Measurements from ENCODE around the gene DNAJC30. TPM values are rescaled to one million over a fixed set of nuclear protein-coding genes. Genes with fewer than 3 reads are reported as not detected.
"Not testable (repeated sequence)": the region's sequence is repeated elsewhere in the genome, so short reads cannot be mapped to it uniquely, and the experiment has no call there.

DNAJC30 gene
- polyA plus RNA-seq, 1 of the 3 experiments (the other 2 are of a cell fraction), result 11.0 TPM

- Histone ChIP-seq H2AFZ (ENCODE audit: low read depth) (no peak overlapping the region), H3K27ac (ENCODE audit: low read depth in 2 of 2, low read length in 1 of 2) (no peak overlapping the region), H3K4me1 (ENCODE audit: control insufficient read depth in 1 of 2, insufficient read depth in 2 of 2, low read depth in 1 of 2, low read length in 1 of 2) (no peaks in the 10 kb centered on the region), H3K9ac (no peak overlapping the region), H4K20me1 (ENCODE audit: insufficient read depth) (no peaks in the 10 kb centered on the region), H3K79me2 (ENCODE audit: insufficient read depth) (no peaks in the 10 kb centered on the region), H3F3A (replicated peaks; ENCODE audit: insufficient read depth) (no peaks in the 10 kb centered on the region), H3K9me2 (no peaks in the 10 kb centered on the region), H3K36me3 (replicated peaks in 1 of 2; ENCODE audit: control insufficient read depth in 1 of 2, insufficient read depth in 2 of 2, low read length in 1 of 2) (no peaks in the 10 kb centered on the region), H3K9me3 (no peaks in the 10 kb centered on the region), H3K27me3 (ENCODE audit: insufficient read depth) (peaks cover 37% of the 10 kb centered on the region; the same call in 1 of the 2 replicates), H3K4me3 (ENCODE audit: low read depth in 2 of 2, low read length in 1 of 2) (no peak overlapping the region), H3K4me2 (no peak overlapping the region)
- DNase-seq, result no peak
- TF ChIP-seq YY1 (IDR thresholded peaks at IDR 0.05; ENCODE audit: low read depth) (no peak), FOSL2 (IDR thresholded peaks at IDR 0.05; ENCODE audit: borderline replicate concordance, low read depth) (no peak), SMC3 (IDR thresholded peaks at IDR 0.05; ENCODE audit: low read depth, low read length) (no peak), RFX5 (IDR thresholded peaks at IDR 0.05; ENCODE audit: low read length) (no peak), EZH2phosphoT487 (IDR thresholded peaks at IDR 0.05; ENCODE audit: borderline replicate concordance, low read depth) (no peak), TCF12 (IDR thresholded peaks at IDR 0.05) (no peak)
- TF ChIP-seq, protein P1, sequence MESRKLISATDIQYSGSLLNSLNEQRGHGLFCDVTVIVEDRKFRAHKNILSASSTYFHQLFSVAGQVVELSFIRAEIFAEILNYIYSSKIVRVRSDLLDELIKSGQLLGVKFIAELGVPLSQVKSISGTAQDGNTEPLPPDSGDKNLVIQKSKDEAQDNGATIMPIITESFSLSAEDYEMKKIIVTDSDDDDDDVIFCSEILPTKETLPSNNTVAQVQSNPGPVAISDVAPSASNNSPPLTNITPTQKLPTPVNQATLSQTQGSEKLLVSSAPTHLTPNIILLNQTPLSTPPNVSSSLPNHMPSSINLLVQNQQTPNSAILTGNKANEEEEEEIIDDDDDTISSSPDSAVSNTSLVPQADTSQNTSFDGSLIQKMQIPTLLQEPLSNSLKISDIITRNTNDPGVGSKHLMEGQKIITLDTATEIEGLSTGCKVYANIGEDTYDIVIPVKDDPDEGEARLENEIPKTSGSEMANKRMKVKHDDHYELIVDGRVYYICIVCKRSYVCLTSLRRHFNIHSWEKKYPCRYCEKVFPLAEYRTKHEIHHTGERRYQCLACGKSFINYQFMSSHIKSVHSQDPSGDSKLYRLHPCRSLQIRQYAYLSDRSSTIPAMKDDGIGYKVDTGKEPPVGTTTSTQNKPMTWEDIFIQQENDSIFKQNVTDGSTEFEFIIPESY (IDR thresholded peaks at IDR 0.05; ENCODE audit: borderline replicate concordance, low read depth), result no peak
- TF ChIP-seq, protein P2, sequence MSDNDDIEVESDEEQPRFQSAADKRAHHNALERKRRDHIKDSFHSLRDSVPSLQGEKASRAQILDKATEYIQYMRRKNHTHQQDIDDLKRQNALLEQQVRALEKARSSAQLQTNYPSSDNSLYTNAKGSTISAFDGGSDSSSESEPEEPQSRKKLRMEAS (IDR thresholded peaks at IDR 0.05; ENCODE audit: low read depth), result no peak
- CTCF ChIA-PET, result interaction anchor here (2.1 to 5.2 kb wide), 2 partner anchors 8 to 54 kb away, joined by 8 to 26 read pairs; partner anchors contain the start of gene VPS37D
- POLR2A ChIA-PET, result no interaction called here
- 39% methylated on average over 8 of the region's 8 CpGs for WGBS (ENCODE audit: low lambda C conversion rate)
Measured at GRCh38 chr7:73659983-73660382, 23.3 kb downstream of the DNAJC30 start.

DNA sequence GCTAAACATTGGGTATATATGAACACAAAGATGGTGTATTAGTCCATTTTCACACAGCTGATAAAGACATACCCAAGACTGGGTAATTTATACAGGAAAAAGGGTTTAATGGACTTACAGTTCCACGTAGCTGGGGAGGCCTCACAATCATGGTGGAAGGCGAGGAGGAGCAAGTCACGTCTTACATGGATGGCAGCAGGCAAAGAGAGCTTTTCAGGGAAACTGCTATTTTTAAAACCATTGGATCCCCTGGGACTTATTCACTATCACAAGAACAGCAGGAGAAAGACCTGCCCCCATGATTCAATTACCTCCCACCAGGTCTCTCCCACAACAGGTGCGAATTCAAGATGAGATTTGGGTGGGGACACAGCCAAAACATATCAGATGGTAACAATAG lies 27.9 kb downstream of the DNAJC30 start:
- DNase-seq, POLR2A ChIA-PET: not testable (repeated sequence)

GRCh38 chr7:73652541-73652949 lies 30.7 kb downstream of the DNAJC30 start:
- TF ChIP-seq MEF2A (IDR thresholded peaks at IDR 0.05; ENCODE audit: borderline replicate concordance, low read depth) (no peak), SMC3 (IDR thresholded peaks at IDR 0.05; ENCODE audit: low read depth, low read length) (no peak), NRF1 (IDR thresholded peaks at IDR 0.05; ENCODE audit: low read depth, low read length) (no peak), RXRA (IDR thresholded peaks at IDR 0.05; ENCODE audit: borderline replicate concordance, low read depth) (no peak), CHD2 (IDR thresholded peaks at IDR 0.05; ENCODE audit: low read length, partially characterized antibody) (no peak), TEAD4 (IDR thresholded peaks at IDR 0.05; ENCODE audit: borderline replicate concordance, insufficient read depth) (no peak), FOSL2 (IDR thresholded peaks at IDR 0.05; ENCODE audit: borderline replicate concordance, low read depth) (no peak), USF1 (IDR thresholded peaks at IDR 0.05; ENCODE audit: borderline replicate concordance, low read depth) (no peak), EZH2phosphoT487 (IDR thresholded peaks at IDR 0.05; ENCODE audit: borderline replicate concordance, low read depth) (no peak)
- H3K36me3 ChIP-seq (replicated peaks in 1 of 2; ENCODE audit: control insufficient read depth in 1 of 2, insufficient read depth in 2 of 2, low read length in 1 of 2), result no peaks in the 10 kb centered on the region
- no peak overlapping the region for H2AFZ ChIP-seq (ENCODE audit: low read depth)
- H3K27ac ChIP-seq (ENCODE audit: low read depth in 2 of 2, low read length in 1 of 2), result no peak overlapping the region
- H3K9me3 ChIP-seq, result no peaks in the 10 kb centered on the region
- no peaks in the 10 kb centered on the region for H4K20me1 ChIP-seq (ENCODE audit: insufficient read depth)
- H3K4me2 ChIP-seq, result no peak overlapping the region
- no peak overlapping the region for H3K9ac ChIP-seq
- H3K27me3 ChIP-seq (ENCODE audit: insufficient read depth), result peaks cover 68% of the 10 kb centered on the region
- H3K4me3 ChIP-seq (ENCODE audit: low read depth in 2 of 2, low read length in 1 of 2), result no peak overlapping the region
- no peaks in the 10 kb centered on the region for H3K9me2 ChIP-seq
- ChIA-PET POLR2A (no interaction called here), CTCF (interaction anchor here (1.3 to 3.1 kb wide), 7 partner anchors 15 to 83 kb away, joined by 4 to 12 read pairs (median 6); partner anchors contain the start of gene VPS37D)
- H3F3A ChIP-seq (replicated peaks; ENCODE audit: insufficient read depth), result peaks cover 8% of the 10 kb centered on the region
- 59% methylated on average over 11 of the region's 11 CpGs for WGBS (ENCODE audit: low lambda C conversion rate)
- DNase-seq, result no peak
- H3K4me1 ChIP-seq (ENCODE audit: control insufficient read depth in 1 of 2, insufficient read depth in 2 of 2, low read depth in 1 of 2, low read length in 1 of 2), result no peaks in the 10 kb centered on the region; a peak in 1 of 4 replicates
- H3K79me2 ChIP-seq (ENCODE audit: insufficient read depth), result no peaks in the 10 kb centered on the region

More for the DNA sequence above, 27.9 kb downstream of the DNAJC30 start:
- H3K4me3 ChIP-seq (ENCODE audit: low read depth in 2 of 2, low read length in 1 of 2); H3K79me2 ChIP-seq (ENCODE audit: insufficient read depth); H3K36me3 ChIP-seq (replicated peaks in 1 of 2; ENCODE audit: control insufficient read depth in 1 of 2, insufficient read depth in 2 of 2, low read length in 1 of 2); H4K20me1 ChIP-seq (ENCODE audit: insufficient read depth); H3K4me2 ChIP-seq; H3K4me1 ChIP-seq (ENCODE audit: control insufficient read depth in 1 of 2, insufficient read depth in 2 of 2, low read depth in 1 of 2, low read length in 1 of 2); H3K9me2 ChIP-seq; H3K27ac ChIP-seq (ENCODE audit: low read depth in 2 of 2, low read length in 1 of 2); H2AFZ ChIP-seq (ENCODE audit: low read depth); H3K9me3 ChIP-seq; H3K9ac ChIP-seq; H3F3A ChIP-seq (replicated peaks; ENCODE audit: insufficient read depth): not testable (repeated sequence)
- CTCF ChIA-PET, result interaction anchor here (2.2 to 3.1 kb wide), 2 partner anchors 26 to 79 kb away, joined by 6 to 12 read pairs; no protein-coding TSS in a partner anchor
- peaks cover 53% of the 10 kb centered on the region for H3K27me3 ChIP-seq (ENCODE audit: insufficient read depth)
- WGBS (ENCODE audit: low lambda C conversion rate), result 35% methylated on average over 4 of the region's 4 CpGs

Measured in SK-N-SH (cell line).